GM23248 (cell line): ENCODE data around the gene DOCK10. TPM values are rescaled to one million over a fixed set of nuclear protein-coding genes. Genes with fewer than 3 reads are reported as not detected.
A peak's percentile ranks its signal among the peaks of the same experiment; 100 is the strongest.

Experiments used
- DNase-seq: peaks from one replicate; pipeline ENCODE4 v3.0.0-alpha.2; 2015
- H2AFZ ChIP-seq: fragments of 200-600 bp; sonication (generic); 2 replicates; pipeline ENCODE4 v1.6.1; 2016; ENCODE audit warnings: antibody characterized with exemption
- H3F3A ChIP-seq: fragments of 200-600 bp; sonication (generic); 2 replicates; pipeline ENCODE4 v1.6.1; 2016; ENCODE audit warnings: mild to moderate bottlenecking, antibody characterized with exemption, mixed run types; ENCODE audit not compliant: insufficient read depth
- H3K27ac ChIP-seq: fragments of 200-600 bp; sonication (generic); 2 replicates; pipeline ENCODE4 v1.5.1; 2016; ENCODE audit warnings: mild to moderate bottlenecking
- H3K27me3 ChIP-seq: fragments of 200-600 bp; sonication (generic); replicated peaks from 2 replicates; pipeline ENCODE4 v1.6.1; 2016; ENCODE audit warnings: mild to moderate bottlenecking; ENCODE audit not compliant: insufficient read depth
- H3K36me3 ChIP-seq: fragments of 200-600 bp; sonication (generic); 2 replicates; pipeline ENCODE4 v1.6.1; 2016; ENCODE audit warnings: low read depth, mild to moderate bottlenecking
- H3K4me1 ChIP-seq: fragments of 200-600 bp; sonication (generic); 2 replicates; pipeline ENCODE4 v1.6.1; 2016; ENCODE audit warnings: mild to moderate bottlenecking; ENCODE audit not compliant: insufficient read depth
- H3K4me2 ChIP-seq: fragments of 200-600 bp; sonication (generic); one replicate; pipeline ENCODE4 v1.6.1; 2016; ENCODE audit warnings: mild to moderate bottlenecking; ENCODE audit not compliant: unreplicated experiment
- H3K4me3 ChIP-seq: fragments of 200-600 bp; sonication (generic); 2 replicates; pipeline ENCODE4 v1.5.1; 2016; ENCODE audit warnings: mild to moderate bottlenecking
- H3K79me2 ChIP-seq: fragments of 200-600 bp; sonication (generic); 2 replicates; pipeline ENCODE4 v1.6.1; 2016; ENCODE audit warnings: mild to moderate bottlenecking; ENCODE audit not compliant: insufficient read depth
- H3K9ac ChIP-seq: fragments of 200-600 bp; sonication (generic); 2 replicates; pipeline ENCODE4 v1.6.1; 2016; ENCODE audit warnings: mild to moderate bottlenecking
- H3K9me2 ChIP-seq: fragments of 200-600 bp; sonication (generic); 2 replicates; pipeline ENCODE4 v1.6.1; 2016; ENCODE audit warnings: mixed run types, mild to moderate bottlenecking, moderate library complexity; ENCODE audit not compliant: insufficient read depth
- H3K9me3 ChIP-seq: fragments of 200-600 bp; sonication (generic); one replicate; pipeline ENCODE4 v1.6.1; 2017; ENCODE audit warnings: low read depth
- H4K20me1 ChIP-seq: fragments of 200-600 bp; sonication (generic); 2 replicates; pipeline ENCODE4 v1.6.0; 2016; ENCODE audit not compliant: insufficient read depth
- EZH2 ChIP-seq: fragments of 200-600 bp; sonication (generic); IDR thresholded peaks from 2 replicates; pipeline ENCODE4 v1.6.1; 2018; ENCODE audit warnings: antibody characterized with exemption, mild to moderate bottlenecking; ENCODE audit not compliant: insufficient read depth, poor library complexity, severe bottlenecking
- EZH2phosphoT487 ChIP-seq: fragments of 200-600 bp; sonication (generic); IDR thresholded peaks from 2 replicates; pipeline ENCODE4 v1.6.1; 2018; ENCODE audit warnings: antibody characterized with exemption, moderate library complexity, mild to moderate bottlenecking, low read depth; ENCODE audit not compliant: insufficient read depth
- WGBS, 2 experiments: methylation state at CpG; one replicate each; pipeline ENCODE4 v1.1.6; 2015 to 2017; ENCODE audit warnings: low lambda C conversion rate in 2 of 2, low coverage in 1 of 2; ENCODE audit errors: missing lambda C conversion rate in 2 of 2; 5-methylcytosine and 5-hydroxymethylcytosine counted together
- in situ Hi-C: fragments of 300-500 bp; cut with MboI; formaldehyde crosslinking; loops from 2 replicates; pipeline ENCODE4 v1.15.0; 2020
- polyA plus RNA-seq: library from polyadenylated mRNA; unstranded; fragments of >200 nt; fragmentation: Nextera tagmentation; extraction: Ambion mirVana; gene quantifications from 2 replicates; pipeline ENCODE4 v1.2.1, GENCODE V29; 2016
- total RNA-seq: library from RNA; depleted of rRNA; stranded (reverse); fragments of >200 nt; shearing (Covaris generic); gene quantifications from 2 replicates; pipeline ENCODE4 v1.2.3, GENCODE V29; 2014

DOCK10 gene
- total and polyA plus RNA-seq, 2 experiments from 2014 or later, result 8.5 to 19.2 TPM

GRCh38 chr2:224938651-224939182 lies 103.6 kb downstream of the DOCK10 start:
- Histone ChIP-seq H3K27me3 (no peaks in the 10 kb centered on the region), H2AFZ (no peak overlapping the region), H3K9me2 (no peaks in the 10 kb centered on the region), H3K27ac (no peak overlapping the region), H3K36me3 (no peaks in the 10 kb centered on the region), H3K4me3 (no peak overlapping the region), H3K79me2 (peaks cover 100% of the 10 kb centered on the region), H3K9me3 (no peaks in the 10 kb centered on the region), H3K4me2 (peak overlapping the region; percentile 11), H4K20me1 (no peaks in the 10 kb centered on the region), H3K9ac (no peak overlapping the region), H3K4me1 (peaks cover 20% of the 10 kb centered on the region), H3F3A (peaks cover 4% of the 10 kb centered on the region; the same call in 1 of the 2 replicates)
- WGBS, 2 experiments, result 89 to 92% methylated on average over 6 of the region's 6 CpGs
- TF ChIP-seq EZH2phosphoT487, result 0 out of 2 replicates have a peak, but pooled peaks have one; percentile 36
- no peak for TF ChIP-seq EZH2
- DNase-seq, result peak; percentile 13
- in situ Hi-C loops, result no loop called here

GRCh38 chr2:224937887-224938286 lies 104.4 kb downstream of the DOCK10 start:
- DNase-seq, result no peak
- TF ChIP-seq EZH2phosphoT487, result no peak
- TF ChIP-seq EZH2, result no peak
- no peaks in the 10 kb centered on the region for H3K27me3 ChIP-seq
- H3F3A ChIP-seq, result peaks cover 4% of the 10 kb centered on the region; the same call in 1 of the 2 replicates
- H2AFZ ChIP-seq, result no peak overlapping the region
- no peaks in the 10 kb centered on the region for H3K9me2 ChIP-seq
- peaks cover 20% of the 10 kb centered on the region for H3K4me1 ChIP-seq
- no peaks in the 10 kb centered on the region for H3K36me3 ChIP-seq
- H3K9me3 ChIP-seq, result no peaks in the 10 kb centered on the region
- in situ Hi-C loops, result no loop called here
- no peak overlapping the region for H3K9ac ChIP-seq
- H3K4me3 ChIP-seq, result no peak overlapping the region
- 91 to 93% methylated on average over 5 of the region's 5 CpGs for WGBS, 2 experiments
- H3K79me2 ChIP-seq, result peaks cover 100% of the 10 kb centered on the region
- H3K27ac ChIP-seq, result no peak overlapping the region
- no peak overlapping the region for H3K4me2 ChIP-seq
- H4K20me1 ChIP-seq, result no peaks in the 10 kb centered on the region

DNA sequence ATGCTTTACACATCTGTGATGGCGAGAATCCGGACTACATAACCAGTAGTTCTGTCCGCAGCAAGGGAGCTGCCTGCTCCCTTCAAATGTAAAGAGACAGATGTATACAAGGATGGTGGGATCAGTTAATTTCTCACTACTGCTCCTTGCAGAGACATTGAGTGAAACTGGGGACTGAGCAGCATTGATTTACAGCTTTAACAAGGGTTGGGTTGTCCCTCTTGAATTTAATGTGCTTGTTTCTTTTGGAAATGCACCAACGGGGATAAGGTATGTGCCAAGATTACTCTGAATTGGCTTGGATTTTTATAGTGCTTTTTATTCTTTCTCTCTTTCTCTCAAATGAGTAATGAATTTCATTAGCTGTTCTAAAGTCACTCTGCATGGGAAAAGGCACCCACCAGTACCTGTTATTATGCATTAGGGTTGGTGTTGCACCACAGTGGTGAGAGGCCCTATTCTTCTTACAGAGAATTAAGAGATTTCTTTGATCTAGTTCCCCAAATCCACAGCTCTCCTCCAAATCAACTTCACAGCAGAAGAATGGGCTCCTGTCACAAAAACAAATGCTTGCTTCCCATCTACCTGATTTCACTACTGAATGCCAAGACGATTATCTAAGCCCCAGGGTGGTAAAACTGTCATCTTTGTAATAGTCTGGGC lies 107.6 kb downstream of the DOCK10 start:
- no peak overlapping the region for H2AFZ ChIP-seq
- no peaks in the 10 kb centered on the region for H4K20me1 ChIP-seq
- 77 to 78% methylated on average over 5 of the region's 5 CpGs for WGBS, 2 experiments
- no peaks in the 10 kb centered on the region for H3K9me3 ChIP-seq
- in situ Hi-C loops, result no loop called here
- peaks cover 86% of the 10 kb centered on the region for H3K79me2 ChIP-seq
- no peak overlapping the region for H3K4me2 ChIP-seq
- no peak overlapping the region for H3K27ac ChIP-seq
- no peak overlapping the region for H3K9ac ChIP-seq
- peaks cover 6% of the 10 kb centered on the region for H3F3A ChIP-seq
- peaks cover 4% of the 10 kb centered on the region; the same call in 1 of the 2 replicates for H3K36me3 ChIP-seq
- DNase-seq, result peak; percentile 20
- H3K9me2 ChIP-seq, result no peaks in the 10 kb centered on the region
- no peaks in the 10 kb centered on the region for H3K27me3 ChIP-seq
- TF ChIP-seq EZH2phosphoT487 (no peak), EZH2 (no peak)
- H3K4me3 ChIP-seq, result no peak overlapping the region
- peaks cover 20% of the 10 kb centered on the region for H3K4me1 ChIP-seq

GRCh38 chr2:224933431-224933830 lies 108.8 kb downstream of the DOCK10 start:
- Histone ChIP-seq H3K9me2 (no peaks in the 10 kb centered on the region), H3K4me2 (no peak overlapping the region), H3K79me2 (peaks cover 86% of the 10 kb centered on the region), H3K9ac (no peak overlapping the region), H3K27me3 (no peaks in the 10 kb centered on the region), H3K4me3 (no peak overlapping the region), H3K9me3 (no peaks in the 10 kb centered on the region), H4K20me1 (no peaks in the 10 kb centered on the region), H2AFZ (no peak overlapping the region), H3K36me3 (peaks cover 4% of the 10 kb centered on the region; the same call in 1 of the 2 replicates), H3K27ac (no peak overlapping the region), H3K4me1 (peaks cover 15% of the 10 kb centered on the region), H3F3A (peaks cover 7% of the 10 kb centered on the region)
- in situ Hi-C loops, result no loop called here
- no peak for TF ChIP-seq EZH2
- TF ChIP-seq EZH2phosphoT487, result no peak
- 98 to 100% methylated on average over 2 of the region's 2 CpGs for WGBS, 2 experiments
- no peak for DNase-seq
